Type B pancreatic cell (in vitro differentiated cells): ENCODE results near the gene ENOSF1. TPM values are rescaled to one million over a fixed set of nuclear protein-coding genes. Genes with fewer than 3 reads are reported as not detected.

Experiments
- DNase-seq: peaks from one replicate; pipeline ENCODE4 v3.0.0; 2021; ENCODE audit warnings: mixed read lengths; ENCODE audit not compliant: unreplicated experiment; ENCODE audit errors: extremely low spot score
- H3K27ac Mint-ChIP-seq: 2 replicates; pipeline ENCODE4 v1.8.0; 2021; ENCODE audit warnings: mild to moderate bottlenecking, mixed read lengths
- H3K27me3 Mint-ChIP-seq: 2 replicates; pipeline ENCODE4 v1.8.0; 2021; ENCODE audit warnings: mixed read lengths
- H3K36me3 Mint-ChIP-seq: 2 replicates; pipeline ENCODE4 v1.8.0; 2021; ENCODE audit warnings: mixed read lengths
- H3K4me1 Mint-ChIP-seq: one replicate; pipeline ENCODE4 v1.8.0; 2021; ENCODE audit warnings: mixed read lengths; ENCODE audit not compliant: unreplicated experiment
- H3K4me3 Mint-ChIP-seq: 2 replicates; pipeline ENCODE4 v1.8.0; 2021; ENCODE audit warnings: mild to moderate bottlenecking, mixed read lengths
- H3K9me3 Mint-ChIP-seq: 2 replicates; pipeline ENCODE4 v1.8.0; 2021; ENCODE audit warnings: mixed read lengths
- total RNA-seq: library from RNA; stranded (reverse); gene quantifications from 2 replicates; pipeline ENCODE4 v1.2.1, GENCODE V29; 2021; ENCODE audit warnings: low replicate concordance
- TF ChIP-seq, protein P1 (sequence below): fragments of 200-600 bp; sonication (generic); conservative IDR thresholded peaks from 2 replicates; pipeline ENCODE4 v1.5.0; 2021; ENCODE audit warnings: antibody characterized with exemption, mild to moderate bottlenecking

The ENOSF1 gene
- total RNA-seq, 1 donor from 2014 or later = 63.1 TPM

GRCh38 chr18:635171-635570 is 77.3 kb downstream of the ENOSF1 start:
- H3K27ac Mint-ChIP-seq = no peak overlapping the region
- no peaks in the 10 kb centered on the region for H3K36me3 Mint-ChIP-seq

DNA sequence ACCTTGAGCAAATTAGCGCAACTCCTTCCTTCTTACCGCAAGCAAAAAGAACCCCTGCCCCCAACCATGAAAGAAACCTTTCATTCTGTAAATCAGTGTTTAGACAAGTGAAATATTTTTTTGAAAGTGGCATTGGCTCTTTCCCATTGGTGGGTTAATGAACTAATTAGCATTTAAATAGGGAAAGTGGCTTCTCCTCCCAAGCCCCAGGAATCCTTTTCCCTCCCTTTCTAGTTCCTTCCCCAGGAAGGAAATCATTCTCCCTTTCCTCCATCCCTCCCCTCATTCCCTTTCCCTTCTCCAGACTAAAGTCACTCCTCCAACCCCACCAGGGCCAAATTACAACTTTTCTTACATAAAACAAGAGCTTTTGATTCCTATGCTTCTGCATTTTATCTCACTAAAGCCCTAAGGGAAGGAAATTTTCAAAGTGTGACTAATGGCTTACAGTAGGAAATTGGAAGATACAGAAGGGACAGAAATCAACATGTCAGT is 77.8 kb downstream of the ENOSF1 start:
- no peak for DNase-seq
- Mint-ChIP-seq H3K4me1 (peaks cover 7% of the 10 kb centered on the region), H3K27me3 (no peaks in the 10 kb centered on the region), H3K27ac (no peak overlapping the region), H3K9me3 (peaks cover 9% of the 10 kb centered on the region), H3K4me3 (no peak overlapping the region), H3K36me3 (peaks cover 3% of the 10 kb centered on the region)
- TF ChIP-seq, protein P1, sequence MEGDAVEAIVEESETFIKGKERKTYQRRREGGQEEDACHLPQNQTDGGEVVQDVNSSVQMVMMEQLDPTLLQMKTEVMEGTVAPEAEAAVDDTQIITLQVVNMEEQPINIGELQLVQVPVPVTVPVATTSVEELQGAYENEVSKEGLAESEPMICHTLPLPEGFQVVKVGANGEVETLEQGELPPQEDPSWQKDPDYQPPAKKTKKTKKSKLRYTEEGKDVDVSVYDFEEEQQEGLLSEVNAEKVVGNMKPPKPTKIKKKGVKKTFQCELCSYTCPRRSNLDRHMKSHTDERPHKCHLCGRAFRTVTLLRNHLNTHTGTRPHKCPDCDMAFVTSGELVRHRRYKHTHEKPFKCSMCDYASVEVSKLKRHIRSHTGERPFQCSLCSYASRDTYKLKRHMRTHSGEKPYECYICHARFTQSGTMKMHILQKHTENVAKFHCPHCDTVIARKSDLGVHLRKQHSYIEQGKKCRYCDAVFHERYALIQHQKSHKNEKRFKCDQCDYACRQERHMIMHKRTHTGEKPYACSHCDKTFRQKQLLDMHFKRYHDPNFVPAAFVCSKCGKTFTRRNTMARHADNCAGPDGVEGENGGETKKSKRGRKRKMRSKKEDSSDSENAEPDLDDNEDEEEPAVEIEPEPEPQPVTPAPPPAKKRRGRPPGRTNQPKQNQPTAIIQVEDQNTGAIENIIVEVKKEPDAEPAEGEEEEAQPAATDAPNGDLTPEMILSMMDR = no peak

More at GRCh38 chr18:635171-635570, 77.3 kb downstream of the ENOSF1 start:
- peaks cover 7% of the 10 kb centered on the region for H3K4me1 Mint-ChIP-seq
- H3K27me3 Mint-ChIP-seq = no peaks in the 10 kb centered on the region
- no peak for DNase-seq
- H3K9me3 Mint-ChIP-seq = peaks cover 9% of the 10 kb centered on the region
- TF ChIP-seq, protein P1 = no peak
- no peak overlapping the region for H3K4me3 Mint-ChIP-seq

GRCh38 chr18:631560-631959 is 80.9 kb downstream of the ENOSF1 start:
- Mint-ChIP-seq H3K4me3 (no peak overlapping the region), H3K4me1 (peaks cover 7% of the 10 kb centered on the region), H3K9me3 (peaks cover 9% of the 10 kb centered on the region), H3K27me3 (no peaks in the 10 kb centered on the region), H3K27ac (no peak overlapping the region), H3K36me3 (peaks cover 10% of the 10 kb centered on the region)
- TF ChIP-seq, protein P1 = no peak
- DNase-seq = no peak

DNA sequence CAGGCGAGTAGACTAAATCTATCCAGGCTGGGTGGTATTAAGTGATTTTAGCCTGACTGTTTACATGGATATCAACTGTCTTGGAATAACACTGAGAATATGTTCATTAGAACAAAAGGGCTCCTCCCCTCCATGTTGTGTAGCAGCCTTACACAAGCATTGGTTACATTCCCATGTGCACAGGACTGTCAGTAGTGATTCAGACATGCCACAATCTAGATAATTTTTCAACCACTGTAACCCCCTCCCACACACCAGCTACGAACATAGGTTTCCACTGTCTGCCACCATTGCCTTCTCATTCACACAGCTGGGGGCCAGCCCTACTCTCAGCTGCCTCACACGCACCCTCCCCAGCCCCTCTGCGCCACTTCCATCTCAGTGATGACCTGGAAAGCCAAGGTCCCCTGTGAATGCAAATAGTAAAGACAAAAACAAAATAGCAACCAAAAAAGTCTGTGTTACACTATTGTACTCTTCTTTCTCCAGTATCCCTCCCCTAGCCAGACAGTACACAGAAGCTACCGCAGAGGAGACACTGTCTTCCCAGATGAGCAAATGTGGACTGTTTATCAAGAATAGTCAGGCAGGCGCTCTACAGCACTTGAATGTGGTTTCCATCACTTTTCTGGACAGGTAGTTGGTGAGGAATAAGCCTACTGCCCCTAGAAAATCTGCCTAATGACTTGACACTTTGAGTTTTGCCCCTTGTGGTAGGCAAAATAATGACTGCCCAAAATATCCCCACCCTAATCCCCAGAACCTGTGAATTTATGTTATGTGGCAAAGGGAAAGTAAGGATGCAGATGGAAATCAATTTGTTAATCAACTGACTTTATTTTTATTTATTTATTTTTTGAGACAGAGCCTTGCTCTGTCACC is 82.9 kb downstream of the ENOSF1 start:
- no peak for DNase-seq
- TF ChIP-seq, protein P1 = peak; percentile 57
- Mint-ChIP-seq H3K4me1 (peaks cover 2% of the 10 kb centered on the region), H3K27me3 (no peaks in the 10 kb centered on the region), H3K9me3 (peaks cover 5% of the 10 kb centered on the region), H3K36me3 (peaks cover 10% of the 10 kb centered on the region), H3K27ac (no peak overlapping the region), H3K4me3 (no peak overlapping the region)

DNA sequence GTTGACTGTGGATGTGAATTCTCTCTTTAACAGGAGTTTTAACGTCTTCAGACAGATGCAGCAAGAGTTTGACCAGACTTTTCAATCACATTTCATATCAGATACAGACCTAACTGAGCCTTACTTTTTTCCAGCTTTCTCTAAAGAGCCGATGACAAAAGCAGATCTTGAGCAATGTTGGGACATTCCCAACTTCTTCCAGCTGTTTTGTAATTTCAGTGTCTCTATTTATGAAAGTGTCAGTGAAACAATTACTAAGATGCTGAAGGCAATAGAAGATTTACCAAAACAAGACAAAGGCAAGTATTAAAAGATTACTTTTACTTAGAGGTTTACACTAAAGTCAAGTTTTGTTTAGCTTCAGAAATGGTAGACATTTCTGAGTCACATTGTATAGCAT is 85.2 kb downstream of the ENOSF1 start:
- TF ChIP-seq, protein P1 = no peak
- Mint-ChIP-seq H3K4me3 (no peak overlapping the region), H3K4me1 (peaks cover 3% of the 10 kb centered on the region), H3K27me3 (peaks cover 3% of the 10 kb centered on the region), H3K9me3 (peaks cover 5% of the 10 kb centered on the region), H3K36me3 (peaks cover 10% of the 10 kb centered on the region), H3K27ac (no peak overlapping the region)
- DNase-seq = no peak
